ENCODE results near the gene KRT20. TPM values are rescaled to one million over a fixed set of nuclear protein-coding genes. Genes with fewer than 3 reads are reported as not detected.

Gene KRT20
- total and polyA plus RNA-seq, 12 donors, result 0.23 to 0.64 (median 0.39) TPM; not detected in 8

DNA sequence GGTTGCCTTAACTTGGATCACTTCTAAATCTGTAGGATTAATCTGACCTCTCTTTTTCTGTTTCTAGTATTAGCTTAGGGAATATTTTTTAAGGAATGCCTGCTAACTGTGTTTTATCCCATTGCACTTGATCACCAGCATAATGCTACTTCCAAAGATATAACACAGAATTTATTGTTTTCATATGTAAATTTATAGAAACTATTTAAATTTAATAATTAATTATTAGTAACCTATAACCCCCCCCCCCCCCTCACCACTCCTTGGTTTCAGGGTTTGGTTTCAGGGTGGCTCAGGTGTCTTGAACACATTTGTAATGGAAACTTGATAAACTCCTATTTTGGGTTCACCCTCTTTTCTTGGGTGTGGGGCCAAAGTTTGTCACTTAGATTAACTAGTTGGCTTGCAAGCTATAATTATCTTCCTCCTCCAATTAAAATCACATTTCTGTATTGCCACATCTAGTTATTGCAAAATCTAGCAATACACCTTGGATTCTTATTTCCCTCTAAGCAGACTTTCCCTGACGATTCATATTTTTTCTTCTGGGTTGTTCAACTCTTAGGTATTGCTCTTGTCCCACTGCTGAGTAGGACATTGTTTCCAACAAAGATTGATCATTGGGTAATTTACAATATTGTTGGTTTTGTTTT lies 36.3 kb downstream of the KRT20 start:
- Histone ChIP-seq H3K4me3 (no peak overlapping the region), H3K9me3 (replicated peaks in 1 of 3) (no peaks in the 10 kb centered on the region), H3K4me1 (replicated peaks in 1 of 2) (no peaks in the 10 kb centered on the region), H3K27me3 (no peaks in the 10 kb centered on the region), H3K27ac (no peak overlapping the region), H3K36me3 (replicated peaks in 1 of 2) (no peaks in the 10 kb centered on the region)
- TF ChIP-seq POLR2A (IDR thresholded peaks at IDR 0.05), result no peak
- TF ChIP-seq, protein P1, sequence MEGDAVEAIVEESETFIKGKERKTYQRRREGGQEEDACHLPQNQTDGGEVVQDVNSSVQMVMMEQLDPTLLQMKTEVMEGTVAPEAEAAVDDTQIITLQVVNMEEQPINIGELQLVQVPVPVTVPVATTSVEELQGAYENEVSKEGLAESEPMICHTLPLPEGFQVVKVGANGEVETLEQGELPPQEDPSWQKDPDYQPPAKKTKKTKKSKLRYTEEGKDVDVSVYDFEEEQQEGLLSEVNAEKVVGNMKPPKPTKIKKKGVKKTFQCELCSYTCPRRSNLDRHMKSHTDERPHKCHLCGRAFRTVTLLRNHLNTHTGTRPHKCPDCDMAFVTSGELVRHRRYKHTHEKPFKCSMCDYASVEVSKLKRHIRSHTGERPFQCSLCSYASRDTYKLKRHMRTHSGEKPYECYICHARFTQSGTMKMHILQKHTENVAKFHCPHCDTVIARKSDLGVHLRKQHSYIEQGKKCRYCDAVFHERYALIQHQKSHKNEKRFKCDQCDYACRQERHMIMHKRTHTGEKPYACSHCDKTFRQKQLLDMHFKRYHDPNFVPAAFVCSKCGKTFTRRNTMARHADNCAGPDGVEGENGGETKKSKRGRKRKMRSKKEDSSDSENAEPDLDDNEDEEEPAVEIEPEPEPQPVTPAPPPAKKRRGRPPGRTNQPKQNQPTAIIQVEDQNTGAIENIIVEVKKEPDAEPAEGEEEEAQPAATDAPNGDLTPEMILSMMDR (IDR thresholded peaks at IDR 0.05), result no peak
- WGBS, 4 donors, result 64 to 89% (median 77%) methylated on average over 1 of the region's 1 CpG
- DNase-seq, result no peak
- intact Hi-C loops (cut with DNase I), result no loop called here

DNA sequence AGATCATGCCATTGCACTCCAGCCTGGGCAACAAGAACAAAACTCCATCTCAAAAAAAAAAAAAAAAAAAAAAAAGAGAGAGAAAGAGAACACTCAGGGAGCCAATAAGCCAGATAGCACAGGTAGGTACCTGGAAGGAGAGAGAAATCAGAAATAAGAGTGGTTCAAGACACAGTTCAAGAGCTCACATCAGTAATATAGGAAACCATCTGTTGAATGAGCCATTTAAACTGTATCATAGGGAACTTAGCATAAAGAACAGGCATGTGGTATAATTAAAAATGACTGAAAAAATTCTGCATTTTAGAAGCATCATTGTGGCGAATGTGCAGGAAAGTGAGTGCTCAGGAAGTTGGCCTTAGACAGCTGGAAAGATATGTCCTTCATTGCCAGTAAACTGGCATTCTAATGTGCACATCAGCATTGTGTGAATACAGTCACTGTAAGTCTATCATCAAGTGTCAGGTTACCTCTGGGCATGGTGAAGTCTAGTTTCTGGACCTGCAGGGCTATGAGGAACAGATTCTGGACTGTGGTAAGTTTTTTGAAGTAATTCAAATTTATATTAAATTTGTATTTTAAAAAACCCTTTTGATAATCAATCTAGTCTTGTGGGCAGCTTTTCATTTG lies 38.4 kb downstream of the KRT20 start:
- no peaks in the 10 kb centered on the region for H3K9me3 ChIP-seq (replicated peaks in 1 of 3)
- no peaks in the 10 kb centered on the region for H3K4me1 ChIP-seq (replicated peaks in 1 of 2)
- H3K27ac ChIP-seq, result no peak overlapping the region
- TF ChIP-seq, protein P1 (IDR thresholded peaks at IDR 0.05), result no peak
- TF ChIP-seq POLR2A (IDR thresholded peaks at IDR 0.05), result no peak
- H3K27me3 ChIP-seq, result no peaks in the 10 kb centered on the region
- no peaks in the 10 kb centered on the region for H3K36me3 ChIP-seq (replicated peaks in 1 of 2)
- intact Hi-C loops (cut with DNase I), result no loop called here
- H3K4me3 ChIP-seq, result no peak overlapping the region
- WGBS, 4 donors, result 55 to 83% (median 73%) methylated on average over 1 of the region's 1 CpG
- DNase-seq, result no peak

DNA sequence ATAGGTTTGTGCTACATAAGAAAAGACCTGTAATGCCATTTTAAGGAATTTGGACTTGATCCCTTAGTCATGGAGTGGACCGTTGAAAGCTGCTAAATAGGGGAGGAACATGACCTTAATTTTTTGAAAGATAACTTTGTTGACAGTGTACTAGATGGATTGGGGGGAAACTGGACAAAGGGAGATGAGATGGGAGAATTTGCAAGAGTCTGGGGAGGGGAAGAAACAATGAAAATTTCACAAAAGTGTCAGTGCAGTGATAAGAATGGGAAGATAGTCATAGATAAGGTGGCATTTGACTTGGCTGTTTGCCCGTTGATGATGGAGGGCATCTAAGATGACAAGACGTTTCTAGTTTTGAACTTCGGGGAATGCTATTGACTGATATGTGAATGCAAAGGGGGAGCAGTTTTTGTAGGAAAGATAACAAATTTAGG lies 40.4 kb downstream of the KRT20 start:
- WGBS, 4 donors, result 47 to 61% (median 55%) methylated on average over 4 of the region's 4 CpGs
- no peaks in the 10 kb centered on the region for H3K9me3 ChIP-seq (replicated peaks in 1 of 3)
- H3K27ac ChIP-seq, result no peak overlapping the region
- no peaks in the 10 kb centered on the region for H3K36me3 ChIP-seq (replicated peaks in 1 of 2)
- no peaks in the 10 kb centered on the region for H3K4me1 ChIP-seq (replicated peaks in 1 of 2)
- DNase-seq, result no peak
- TF ChIP-seq, protein P1 (IDR thresholded peaks at IDR 0.05), result no peak
- no peak for TF ChIP-seq POLR2A (IDR thresholded peaks at IDR 0.05)
- intact Hi-C loops (cut with DNase I), result no loop called here
- no peak overlapping the region for H3K4me3 ChIP-seq
- H3K27me3 ChIP-seq, result no peaks in the 10 kb centered on the region

DNA sequence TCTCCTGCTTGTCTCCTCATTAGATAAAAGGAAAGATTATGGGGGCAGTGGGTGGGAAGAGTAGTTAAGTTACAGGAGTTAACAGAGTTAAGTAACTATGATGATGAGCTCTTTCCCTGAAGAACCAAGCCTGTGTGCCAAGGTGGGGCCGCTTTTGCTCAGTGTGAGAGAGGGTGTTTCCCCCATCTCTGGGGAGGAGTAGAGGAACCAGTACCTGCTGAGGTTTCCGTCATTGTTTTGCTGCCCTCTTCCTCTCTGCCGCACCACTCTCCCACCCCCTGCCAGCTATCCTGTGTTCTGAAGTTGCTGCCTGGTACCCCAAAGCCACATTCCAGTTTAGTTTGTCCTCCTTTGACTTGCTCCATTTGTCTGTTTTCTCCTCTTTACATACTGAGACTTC lies 41.8 kb downstream of the KRT20 start:
- intact Hi-C loops (cut with DNase I), result no loop called here
- Histone ChIP-seq H3K4me3 (no peak overlapping the region), H3K9me3 (replicated peaks in 1 of 3) (no peaks in the 10 kb centered on the region), H3K27ac (no peak overlapping the region), H3K4me1 (replicated peaks in 1 of 2) (no peaks in the 10 kb centered on the region), H3K27me3 (no peaks in the 10 kb centered on the region), H3K36me3 (replicated peaks in 1 of 2) (no peaks in the 10 kb centered on the region)
- no peak for TF ChIP-seq POLR2A (IDR thresholded peaks at IDR 0.05)
- TF ChIP-seq, protein P1 (IDR thresholded peaks at IDR 0.05), result no peak
- no peak for DNase-seq
- WGBS, 4 donors, result 56 to 84% (median 69%) methylated on average over 3 of the region's 3 CpGs
